Thoracic aorta (tissue), 2 donors: Measurements from ENCODE around the gene ESR2. TPM values are rescaled to one million over a fixed set of nuclear protein-coding genes. Genes with fewer than 3 reads are reported as not detected.

Experiments
- ATAC-seq: fragments of 150-250 bp; one replicate; pipeline ENCODE4 v1.8.0; 2017; ENCODE audit warnings: low read depth; ENCODE audit not compliant: insufficient number of reproducible peaks, low FRiP score
- DNase-seq: peaks from one replicate; pipeline ENCODE4 v3.0.0-alpha.2; 2020; ENCODE audit warnings: low spot score
- H3K27ac ChIP-seq, 2 donors: fragments of 200-600 bp; sonication (generic); 1 replicate in 1 of 2; 2 replicates in 1 of 2; pipeline ENCODE4 v1.5.1; 2016; ENCODE audit warnings: mild to moderate bottlenecking in 2 of 2, moderate library complexity in 2 of 2
- H3K27me3 ChIP-seq: fragments of 200-600 bp; sonication (generic); replicated peaks from 2 replicates; pipeline ENCODE4 v1.6.0; 2016; ENCODE audit warnings: mild to moderate bottlenecking; ENCODE audit not compliant: insufficient read depth
- H3K36me3 ChIP-seq: fragments of 200-600 bp; sonication (generic); one replicate; pipeline ENCODE4 v1.5.1; 2016
- H3K4me1 ChIP-seq, 2 donors: fragments of 200-600 bp; sonication (generic); 1 replicate in 1 of 2; 2 replicates in 1 of 2; pipeline versions ENCODE4 v1.5.1 to v1.6.0; 2016; ENCODE audit warnings: low read depth in 2 of 2, mild to moderate bottlenecking in 1 of 2; ENCODE audit not compliant: control insufficient read depth in 1 of 2
- H3K4me3 ChIP-seq: fragments of 200-600 bp; sonication (generic); 2 replicates; pipeline ENCODE4 v1.5.1; 2016; ENCODE audit warnings: mild to moderate bottlenecking
- H3K9me3 ChIP-seq: fragments of 200-600 bp; sonication (generic); 2 replicates; pipeline ENCODE4 v1.5.1; 2016
- total RNA-seq, 2 donors: library from RNA; depleted of rRNA; stranded (reverse); fragments of >200 nt; gene quantifications; one replicate each; pipeline versions ENCODE4 v1.1.0 to v1.2.3, GENCODE V29; 2016
- TF ChIP-seq, protein P1 (sequence below): fragments of 200-600 bp; sonication (generic); IDR thresholded peaks from one replicate; pipeline ENCODE4 v1.5.1; 2019; ENCODE audit warnings: antibody characterized with exemption

Gene ESR2
- total RNA-seq, 2 donors from 2014 or later = 0.27 to 0.71 TPM

DNA sequence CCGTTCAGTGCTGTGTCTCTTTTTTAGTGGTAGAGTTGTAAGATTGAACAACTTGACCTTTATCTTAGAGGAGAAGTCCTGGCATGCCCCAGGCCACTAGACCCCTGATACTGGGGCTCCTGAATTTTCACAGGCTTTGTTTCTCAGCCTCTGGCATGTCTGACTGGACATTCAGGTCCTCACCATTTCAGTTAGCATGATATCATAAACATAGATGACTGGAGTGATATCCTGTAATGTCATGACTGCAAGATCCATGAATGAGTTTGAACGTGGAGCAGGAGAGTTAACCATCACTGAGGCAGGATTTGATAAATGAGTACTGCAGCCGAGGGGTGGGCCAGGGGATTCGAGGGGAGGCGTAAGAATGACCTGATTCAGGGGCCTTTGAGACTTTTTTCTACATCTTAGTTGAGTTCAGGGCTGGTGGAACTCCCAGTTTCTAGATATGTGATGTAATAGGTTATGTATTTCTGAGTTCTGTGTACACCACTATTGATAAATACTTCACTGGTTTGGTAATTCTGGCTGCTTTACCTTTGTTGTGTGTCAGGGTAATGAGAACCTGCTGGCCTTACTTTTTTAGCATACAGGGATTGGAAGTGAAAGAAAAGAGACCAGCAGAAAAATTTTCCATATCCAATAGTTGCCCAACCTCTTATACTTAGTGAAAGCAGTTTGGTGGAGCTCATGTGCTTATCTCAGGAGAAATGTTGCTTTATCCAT lies 224.4 kb downstream of the ESR2 start:
- H3K27me3 ChIP-seq = no peaks in the 10 kb centered on the region
- no peak for ATAC-seq
- TF ChIP-seq, protein P1, sequence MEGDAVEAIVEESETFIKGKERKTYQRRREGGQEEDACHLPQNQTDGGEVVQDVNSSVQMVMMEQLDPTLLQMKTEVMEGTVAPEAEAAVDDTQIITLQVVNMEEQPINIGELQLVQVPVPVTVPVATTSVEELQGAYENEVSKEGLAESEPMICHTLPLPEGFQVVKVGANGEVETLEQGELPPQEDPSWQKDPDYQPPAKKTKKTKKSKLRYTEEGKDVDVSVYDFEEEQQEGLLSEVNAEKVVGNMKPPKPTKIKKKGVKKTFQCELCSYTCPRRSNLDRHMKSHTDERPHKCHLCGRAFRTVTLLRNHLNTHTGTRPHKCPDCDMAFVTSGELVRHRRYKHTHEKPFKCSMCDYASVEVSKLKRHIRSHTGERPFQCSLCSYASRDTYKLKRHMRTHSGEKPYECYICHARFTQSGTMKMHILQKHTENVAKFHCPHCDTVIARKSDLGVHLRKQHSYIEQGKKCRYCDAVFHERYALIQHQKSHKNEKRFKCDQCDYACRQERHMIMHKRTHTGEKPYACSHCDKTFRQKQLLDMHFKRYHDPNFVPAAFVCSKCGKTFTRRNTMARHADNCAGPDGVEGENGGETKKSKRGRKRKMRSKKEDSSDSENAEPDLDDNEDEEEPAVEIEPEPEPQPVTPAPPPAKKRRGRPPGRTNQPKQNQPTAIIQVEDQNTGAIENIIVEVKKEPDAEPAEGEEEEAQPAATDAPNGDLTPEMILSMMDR = no peak
- peaks cover 23% of the 10 kb centered on the region for H3K36me3 ChIP-seq
- no peak overlapping the region for H3K4me3 ChIP-seq
- peak overlapping the region in 1 of 2 donors; percentile 14 for H3K27ac ChIP-seq
- H3K4me1 ChIP-seq = peaks cover 0 to 1% of the 10 kb centered on the region in 2 donors
- DNase-seq = no peak
- no peaks in the 10 kb centered on the region for H3K9me3 ChIP-seq

DNA sequence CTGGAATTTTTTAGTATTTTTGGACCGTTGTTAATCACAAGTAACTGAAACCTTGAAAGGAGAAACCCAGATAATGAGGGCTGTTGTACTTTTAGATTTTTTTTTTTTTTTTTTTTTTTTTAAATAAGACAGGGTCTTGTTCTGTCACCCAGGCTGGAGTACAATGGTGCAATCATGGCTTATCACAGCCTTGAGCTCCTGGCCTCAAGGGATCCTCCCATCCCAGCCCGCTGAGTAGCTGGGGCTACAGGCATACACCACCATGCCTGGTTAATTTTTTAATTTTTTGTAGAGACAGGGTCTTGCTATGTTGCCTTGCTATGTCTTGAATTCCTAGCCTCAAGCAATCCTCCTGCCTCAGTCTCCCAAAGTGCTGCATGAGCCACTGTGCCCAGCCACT lies 229.7 kb downstream of the ESR2 start:
- peaks cover 6% of the 10 kb centered on the region for H3K36me3 ChIP-seq
- H3K4me1 ChIP-seq = peaks cover 4 to 13% of the 10 kb centered on the region in 2 donors
- DNase-seq = no peak
- TF ChIP-seq, protein P1 = no peak
- H3K9me3 ChIP-seq = no peaks in the 10 kb centered on the region
- no peak overlapping the region for H3K27ac ChIP-seq
- no peak overlapping the region for H3K4me3 ChIP-seq
- H3K27me3 ChIP-seq = no peaks in the 10 kb centered on the region
- ATAC-seq = no peak

DNA sequence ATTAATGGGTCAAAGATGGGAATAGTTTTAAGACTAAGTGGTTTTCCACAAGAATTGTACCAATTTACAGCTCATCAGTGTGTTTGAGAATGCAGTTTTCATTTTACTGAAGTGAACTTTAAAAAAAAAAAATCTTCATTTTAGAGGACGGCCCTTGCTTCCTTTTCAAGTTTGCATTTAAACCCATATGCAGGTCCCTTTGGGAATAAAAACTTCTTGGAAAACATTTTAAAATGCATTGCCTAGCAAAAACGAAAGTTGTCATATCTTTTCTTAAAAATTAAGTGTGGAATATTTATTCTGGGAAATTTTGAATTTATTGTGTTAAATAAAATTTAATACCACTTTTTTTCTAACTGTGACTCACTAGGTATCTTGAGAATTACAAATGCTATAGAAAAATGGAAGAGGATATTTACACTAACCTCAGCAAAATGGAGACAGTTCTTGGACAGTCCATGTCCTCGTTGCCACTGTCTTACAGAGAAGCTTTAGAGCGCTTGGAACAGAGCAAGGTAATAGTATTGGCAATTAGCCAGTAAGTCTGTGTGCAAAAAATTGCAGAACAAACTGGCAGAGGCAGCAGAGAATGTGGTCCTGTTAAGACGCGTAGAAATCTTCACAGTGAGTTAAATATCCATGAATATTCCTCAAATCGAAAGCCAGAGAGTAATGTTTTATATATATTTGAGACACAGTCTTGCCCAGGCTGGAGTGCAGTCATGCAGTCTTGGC lies 231.6 kb downstream of the ESR2 start:
- no peak for ATAC-seq
- no peak for DNase-seq
- no peak overlapping the region for H3K4me3 ChIP-seq
- H3K27me3 ChIP-seq = no peaks in the 10 kb centered on the region
- H3K9me3 ChIP-seq = no peaks in the 10 kb centered on the region
- H3K36me3 ChIP-seq = peaks cover 6% of the 10 kb centered on the region
- TF ChIP-seq, protein P1 = no peak
- H3K4me1 ChIP-seq = peaks cover 4 to 13% of the 10 kb centered on the region in 2 donors
- H3K27ac ChIP-seq = no peak overlapping the region

DNA sequence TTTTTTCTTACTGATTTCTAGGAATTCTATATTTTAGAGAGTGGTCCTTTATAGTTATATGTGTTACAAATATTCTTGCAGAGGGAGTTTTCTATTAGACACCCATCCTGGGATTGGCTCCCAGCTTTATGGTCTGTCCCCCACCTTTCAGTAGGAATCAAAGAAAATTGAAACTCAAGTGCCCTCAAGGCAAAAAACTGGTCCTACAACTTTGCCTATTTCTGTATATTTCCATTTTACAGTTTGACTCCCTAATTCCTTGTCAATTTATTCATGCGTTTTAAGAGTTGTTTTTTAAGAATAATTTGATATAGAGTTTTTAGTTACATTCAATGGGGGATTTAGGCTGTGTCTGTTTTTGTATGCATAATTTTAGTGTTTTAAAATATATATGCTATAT lies 232.5 kb downstream of the ESR2 start:
- Histone ChIP-seq H3K36me3 (peaks cover 9% of the 10 kb centered on the region), H3K9me3 (no peaks in the 10 kb centered on the region), H3K4me1 (peaks cover 4 to 13% of the 10 kb centered on the region in 2 donors), H3K27me3 (no peaks in the 10 kb centered on the region), H3K4me3 (no peak overlapping the region), H3K27ac (no peak overlapping the region)
- ATAC-seq (no peak), DNase-seq (no peak)
- TF ChIP-seq, protein P1 = no peak

DNA sequence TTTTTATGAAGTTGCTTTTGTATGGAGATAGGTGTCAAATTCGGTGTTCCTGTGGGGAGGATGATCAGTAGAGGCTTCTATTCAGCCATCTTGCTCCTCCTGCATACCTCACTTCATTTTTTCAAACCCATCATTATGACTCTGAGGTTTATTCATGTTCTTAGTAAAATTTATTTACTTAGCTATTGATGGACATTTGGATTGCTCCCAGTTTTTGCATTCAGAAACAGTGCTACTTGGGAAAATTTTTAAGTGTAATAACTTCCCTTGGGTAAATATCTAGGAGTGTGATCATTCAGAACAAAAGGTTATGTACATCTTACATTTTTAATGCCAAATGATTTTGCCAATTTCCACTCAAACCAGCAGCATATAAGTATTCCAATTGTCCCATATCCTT lies 233.1 kb downstream of the ESR2 start:
- Histone ChIP-seq H3K4me1 (peaks cover 4 to 13% of the 10 kb centered on the region in 2 donors), H3K27me3 (no peaks in the 10 kb centered on the region), H3K36me3 (peaks cover 9% of the 10 kb centered on the region), H3K4me3 (no peak overlapping the region), H3K27ac (no peak overlapping the region), H3K9me3 (no peaks in the 10 kb centered on the region)
- TF ChIP-seq, protein P1 = no peak
- ATAC-seq (no peak), DNase-seq (no peak)
